Caki2 (cell line): ENCODE measurements around the gene LAPTM5. TPM values are rescaled to one million over a fixed set of nuclear protein-coding genes. Genes with fewer than 3 reads are reported as not detected.
"Not testable (repeated sequence)": the region's sequence is repeated elsewhere in the genome, so short reads cannot be mapped to it uniquely, and the experiment has no call there.

Experiments
- DNase-seq: peaks from one replicate; pipeline ENCODE4 v3.0.0-alpha.2; 2015; ENCODE audit warnings: low read depth
- in situ Hi-C: cut with HindIII; loops from 2 replicates; pipeline ENCODE4 v1.10.0; 2016; ENCODE audit warnings: low sequenced_read_pairs, low pct_unique_long_range_greater_than_20kb, mixed read lengths
- total RNA-seq: library from RNA; depleted of rRNA; stranded (reverse); fragments of >200 nt; shearing (Covaris generic); gene quantifications from 2 replicates; pipeline ENCODE4 v1.2.3, GENCODE V29; 2014; ENCODE audit warnings: low replicate concordance

Gene LAPTM5
- total RNA-seq, 1 experiment from 2014 or later = 0.17 TPM

DNA sequence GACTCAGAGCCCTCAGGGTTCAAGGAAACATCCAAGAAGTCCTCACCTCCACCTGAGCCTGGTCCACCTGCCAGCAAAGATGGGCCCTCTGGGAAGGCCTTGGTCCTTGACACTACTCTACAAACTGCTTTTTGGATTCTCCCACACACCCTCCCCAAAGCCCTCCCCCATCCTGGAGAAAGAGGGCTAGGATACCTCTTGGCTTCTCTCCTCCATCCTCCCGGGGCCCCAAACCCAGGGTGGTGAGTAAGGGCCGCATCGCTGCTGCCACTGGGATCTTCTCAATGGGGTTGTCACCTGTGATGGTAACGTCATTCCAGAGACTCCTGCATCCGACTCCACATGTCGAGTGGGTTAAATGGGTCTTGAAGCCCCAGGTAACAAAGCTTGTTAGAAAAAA lies 60.7 kb downstream of the LAPTM5 start:
- DNase-seq = no peak
- in situ Hi-C loops = no loop called here

DNA sequence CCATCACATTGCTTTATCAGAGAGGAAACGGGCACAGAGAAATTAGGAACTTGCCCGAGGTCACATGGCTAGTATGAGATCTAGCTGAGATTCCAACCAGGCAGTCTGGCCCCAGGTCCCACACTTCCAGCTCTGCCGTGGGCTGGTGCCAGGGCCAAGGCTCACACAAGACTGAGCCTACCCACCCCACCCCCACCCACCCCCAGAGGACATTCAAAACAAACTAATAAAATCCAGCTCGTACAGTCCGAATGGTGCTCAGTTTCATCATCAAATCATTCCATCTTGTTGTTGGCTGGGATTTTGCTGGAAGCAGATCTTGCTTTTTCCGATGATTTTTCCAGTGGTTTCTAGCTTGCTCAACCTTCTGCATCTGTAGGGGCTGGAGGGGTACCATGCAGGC lies 62.1 kb downstream of the LAPTM5 start:
- in situ Hi-C loops = no loop called here
- no peak for DNase-seq

DNA sequence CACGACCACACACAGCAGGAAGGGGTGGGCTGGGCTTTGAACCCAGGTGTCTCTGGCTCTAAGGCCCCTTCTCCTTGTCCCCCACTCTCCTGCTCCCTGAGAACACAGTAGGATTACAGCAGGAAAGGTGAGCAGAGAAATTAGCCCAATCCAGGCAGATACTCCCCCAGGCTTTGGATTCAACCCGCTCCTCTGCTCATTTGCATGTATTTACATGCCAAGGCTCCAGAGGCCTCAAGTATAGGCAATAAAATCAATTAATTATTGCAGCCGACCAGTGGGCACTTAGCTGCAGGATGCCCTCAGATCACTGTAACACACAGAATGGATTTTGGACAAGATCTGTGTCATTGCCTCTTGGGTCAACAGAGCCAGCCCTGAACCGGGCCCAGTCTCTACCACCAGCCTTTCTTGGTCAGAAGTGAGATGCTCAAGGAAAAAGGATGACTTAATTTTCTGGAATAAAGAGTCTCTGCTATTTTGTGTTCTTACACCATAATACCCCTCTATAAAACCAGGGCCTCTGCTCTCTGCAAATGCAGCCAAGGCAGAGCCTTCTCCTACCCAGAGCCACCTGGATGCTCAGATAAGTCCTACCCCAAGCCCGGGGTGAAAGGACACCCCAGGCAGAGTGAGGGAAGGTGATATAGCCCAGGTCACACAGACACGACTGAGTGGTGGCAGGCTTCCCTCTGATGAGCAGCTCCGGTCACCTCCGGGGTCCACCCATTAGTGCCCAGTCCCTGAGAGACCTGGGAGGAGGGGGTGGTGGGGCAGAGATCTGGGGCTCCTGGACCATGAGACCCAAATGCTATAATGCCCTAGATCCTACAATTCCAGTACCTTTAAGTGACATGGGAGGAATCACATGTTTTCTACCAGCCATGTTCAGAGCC lies 63.0 kb downstream of the LAPTM5 start:
- DNase-seq = no peak
- in situ Hi-C loops = no loop called here

DNA sequence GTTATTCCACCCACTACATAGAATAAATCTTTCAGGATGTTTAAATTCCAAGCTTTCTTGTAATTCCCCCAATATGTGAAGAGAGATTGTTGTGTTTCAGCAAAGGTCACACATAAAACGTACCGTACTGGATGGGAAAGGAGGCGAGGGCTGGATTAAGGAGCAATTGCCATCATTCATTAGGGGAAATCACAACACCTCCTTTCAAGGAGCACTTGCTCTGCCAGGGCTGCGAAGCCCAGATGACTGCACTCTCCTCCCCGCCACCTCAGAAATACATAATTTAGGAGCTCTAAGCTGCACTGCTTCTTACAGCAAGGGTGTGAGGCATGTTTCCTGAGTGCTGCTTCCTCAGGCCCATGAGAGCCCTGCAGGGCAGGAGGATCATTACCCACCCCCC lies 63.8 kb downstream of the LAPTM5 start:
- in situ Hi-C loops = no loop called here

DNA sequence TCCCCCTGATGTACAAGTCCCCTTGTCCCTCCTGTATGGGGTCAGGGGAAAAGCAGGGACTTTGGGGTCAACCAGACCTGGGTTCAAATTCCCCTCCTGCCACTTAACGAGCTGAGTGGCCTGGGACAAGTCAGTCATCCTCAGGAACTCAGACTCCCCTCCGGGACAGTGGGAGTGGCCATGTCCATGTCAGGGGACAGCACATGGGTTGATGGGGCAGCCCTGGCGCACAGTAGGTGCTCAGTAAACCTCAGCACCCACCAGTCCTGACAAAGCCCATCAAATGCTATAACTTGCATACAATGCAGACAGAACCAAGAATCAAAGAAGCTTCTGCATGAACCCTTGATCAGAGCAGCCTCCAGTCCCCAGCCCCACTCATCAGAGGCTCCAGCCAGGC lies 64.2 kb downstream of the LAPTM5 start:
- no peak for DNase-seq
- in situ Hi-C loops = no loop called here

More for the DNA sequence above, 63.8 kb downstream of the LAPTM5 start:
- DNase-seq = no peak

DNA sequence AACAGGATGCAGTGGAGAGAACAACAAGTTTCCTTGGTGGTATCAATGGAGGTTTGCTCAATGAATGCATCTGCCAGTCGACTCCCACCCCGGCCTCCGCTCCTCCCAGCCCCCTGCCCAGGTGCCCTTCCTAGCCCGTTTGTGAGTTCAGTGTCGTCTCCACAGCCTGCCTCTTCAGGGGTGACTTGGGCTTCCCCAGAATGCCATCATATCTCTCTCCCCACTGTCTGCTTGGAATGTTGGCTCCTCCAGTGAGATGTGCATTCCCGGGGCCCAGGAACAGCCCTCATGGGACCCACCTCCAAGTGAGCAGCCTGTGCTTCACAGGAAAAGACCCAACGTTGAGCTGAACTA lies 64.6 kb downstream of the LAPTM5 start:
- in situ Hi-C loops = no loop called here
- no peak for DNase-seq

DNA sequence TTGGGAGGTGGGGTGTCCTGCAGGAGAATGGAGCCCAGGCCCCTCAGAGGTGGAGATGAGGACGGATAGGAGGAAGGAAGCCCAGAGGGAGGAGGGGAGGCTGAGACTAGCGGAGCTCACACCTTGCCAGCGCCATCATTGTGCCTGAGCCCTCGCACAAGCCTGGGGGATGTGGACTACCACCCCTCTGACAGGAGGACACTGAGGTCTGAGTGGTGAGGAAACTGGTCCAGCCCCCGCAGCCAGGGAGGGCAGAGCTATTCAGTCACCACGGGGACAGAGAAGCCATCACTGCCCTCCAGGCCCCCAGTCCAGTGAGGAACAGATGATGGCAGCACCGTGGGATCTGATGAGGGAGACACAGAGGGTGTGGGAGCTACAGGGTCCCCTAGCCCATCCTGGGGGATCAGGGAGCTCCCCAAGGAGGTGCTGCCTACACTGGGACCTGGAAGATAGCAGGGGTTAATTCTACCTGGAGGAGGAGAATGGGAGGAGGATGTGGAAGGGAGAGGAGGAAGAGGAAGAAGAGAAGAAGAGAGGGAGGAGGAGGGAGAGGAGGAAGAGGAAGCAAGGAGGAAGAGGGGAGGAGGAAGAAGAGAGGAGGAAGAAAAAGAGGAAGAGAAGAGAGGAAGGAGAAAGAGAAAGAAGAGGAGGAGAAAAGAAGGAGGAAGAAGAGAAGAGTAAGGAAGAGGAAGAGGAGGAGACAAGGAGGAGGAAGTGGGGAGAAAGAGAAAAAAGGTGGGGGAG lies 65.2 kb downstream of the LAPTM5 start:
- no peak for DNase-seq
- in situ Hi-C loops = no loop called here

DNA sequence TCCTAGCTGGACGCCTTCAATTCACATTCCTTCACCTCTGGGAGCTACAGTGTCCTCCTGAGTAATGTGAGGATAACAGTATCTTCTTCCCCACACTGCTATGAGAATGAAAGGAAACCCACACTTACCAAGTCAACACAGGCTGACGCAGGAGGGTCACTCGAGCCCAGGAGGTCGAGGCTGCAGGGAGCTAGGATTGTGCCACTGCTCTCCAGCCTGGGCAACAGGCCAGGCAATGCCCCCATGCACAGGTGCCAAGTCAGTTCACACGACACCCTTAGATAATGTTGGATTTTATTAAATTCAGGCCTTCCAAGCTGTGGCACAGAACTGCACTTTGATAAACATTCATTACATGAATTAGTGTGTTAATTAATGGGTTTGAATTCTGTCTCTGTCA lies 66.1 kb downstream of the LAPTM5 start:
- in situ Hi-C loops = no loop called here
- no peak for DNase-seq

DNA sequence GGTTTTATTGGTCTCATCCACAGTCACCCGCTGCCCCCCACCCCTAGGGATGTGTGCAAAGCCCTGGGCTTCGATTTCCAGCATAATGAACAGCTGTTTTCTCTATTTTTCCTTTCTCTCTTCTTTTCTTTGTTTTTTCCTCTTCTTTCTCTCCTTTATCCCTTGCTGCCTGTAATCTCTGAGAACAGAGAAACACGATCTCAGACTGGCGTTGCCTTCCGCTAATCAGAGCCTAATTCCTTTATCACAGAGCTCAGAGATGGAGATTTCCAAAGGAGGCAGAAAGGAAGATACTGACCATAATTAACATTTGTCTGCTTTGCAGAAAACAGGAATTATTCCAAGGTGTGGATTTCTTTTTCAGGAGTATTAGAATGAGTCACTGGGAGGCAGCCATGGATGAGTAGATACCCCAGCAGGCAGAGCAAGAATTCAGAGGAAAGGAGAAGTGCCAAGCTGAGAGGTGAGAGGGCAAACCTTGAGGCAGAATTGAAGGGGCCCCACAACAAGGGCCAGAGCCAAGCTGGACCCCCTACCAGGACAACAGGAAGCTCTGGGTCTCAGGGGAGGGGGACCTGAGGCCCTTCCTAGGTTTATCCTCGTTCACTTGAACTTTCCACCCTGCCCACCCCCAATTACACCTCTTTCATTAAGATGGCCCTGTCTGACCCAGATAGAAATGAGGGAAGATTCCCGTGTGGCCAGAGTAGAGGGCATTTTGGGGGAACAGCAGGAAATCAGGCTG lies 67.5 kb downstream of the LAPTM5 start:
- peak; percentile 23 for DNase-seq
- in situ Hi-C loops = no loop called here

DNA sequence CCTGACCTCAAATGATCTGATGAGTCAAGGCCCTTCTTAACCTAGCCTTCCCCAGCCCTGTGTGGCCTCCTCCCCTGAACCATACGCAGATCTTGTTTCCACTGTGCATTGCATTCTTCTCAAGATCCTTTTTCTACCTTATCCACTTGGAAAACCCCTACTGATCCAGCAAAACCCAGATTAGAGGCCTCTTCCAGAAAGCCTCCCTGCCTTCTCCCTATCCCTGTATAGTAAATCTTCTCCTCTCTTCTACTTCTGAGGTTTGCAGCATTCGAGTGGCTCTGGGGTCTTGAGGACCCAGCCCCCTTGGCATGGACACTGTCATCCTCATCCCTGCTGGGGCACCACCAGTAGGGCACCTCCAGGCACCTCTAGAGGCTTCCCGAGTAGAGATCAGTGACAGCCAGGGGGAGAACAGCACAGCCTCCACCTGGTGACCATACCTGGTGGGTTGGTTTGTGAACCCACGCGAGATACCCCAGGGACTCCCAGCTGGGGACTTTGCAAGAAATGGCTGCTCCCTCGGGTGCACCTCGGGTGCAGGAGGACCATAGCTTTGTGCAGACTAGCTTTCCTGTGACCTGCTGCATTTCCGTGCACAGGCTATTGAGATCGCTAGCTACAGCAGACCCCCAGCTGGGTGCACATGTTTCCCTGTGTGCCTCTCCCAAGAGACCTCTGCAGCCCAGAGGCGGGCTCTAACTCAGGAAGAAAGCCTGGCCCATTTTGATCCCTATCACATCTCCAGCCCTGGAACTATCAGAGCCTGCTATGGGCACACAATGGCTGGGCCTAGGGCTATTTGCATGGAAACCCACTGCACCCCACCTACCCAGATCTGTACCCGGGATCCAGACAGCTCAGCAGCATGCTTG lies 68.4 kb downstream of the LAPTM5 start:
- DNase-seq = no peak
- in situ Hi-C loops = no loop called here

DNA sequence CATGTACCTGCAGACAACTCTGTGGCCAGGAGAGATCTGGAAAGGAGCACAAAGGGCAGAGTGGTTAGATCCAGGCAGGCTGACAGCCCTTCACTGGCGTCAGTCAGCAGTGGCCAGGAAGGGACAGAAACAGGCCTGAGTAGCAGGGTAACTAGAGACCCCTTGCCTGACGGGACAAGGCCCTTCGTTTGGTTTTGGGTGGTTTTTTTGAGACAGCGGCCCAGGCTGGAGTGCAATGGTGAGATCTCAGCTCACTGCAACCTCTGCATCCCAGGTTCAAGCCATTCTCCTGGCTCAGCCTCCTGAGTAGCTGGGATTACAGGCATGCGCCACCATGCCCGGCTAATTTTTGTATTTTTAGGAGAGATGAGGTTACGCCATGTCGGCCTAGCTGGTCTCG lies 69.1 kb downstream of the LAPTM5 start:
- DNase-seq, in situ Hi-C loops: not testable (repeated sequence)

DNA sequence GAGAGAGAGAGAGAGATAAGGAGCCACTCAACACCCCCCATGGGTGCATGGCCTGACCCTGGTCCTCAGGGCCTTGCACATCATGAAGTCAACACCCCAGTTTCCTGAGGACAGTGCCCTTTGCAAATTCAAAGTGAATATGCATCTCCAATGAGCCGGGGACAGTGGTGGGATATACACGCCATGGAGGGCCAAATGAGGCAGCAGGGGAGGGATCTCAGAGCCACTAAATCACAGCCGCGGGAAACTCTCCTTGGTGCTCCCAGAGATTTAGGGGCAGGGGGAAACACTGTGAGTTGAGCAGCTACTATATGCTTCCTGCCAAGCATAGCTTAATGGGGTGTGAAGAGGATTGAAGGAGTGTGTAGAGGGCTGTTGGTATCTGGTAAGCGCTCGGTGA lies 69.7 kb downstream of the LAPTM5 start:
- in situ Hi-C loops = no loop called here

DNA sequence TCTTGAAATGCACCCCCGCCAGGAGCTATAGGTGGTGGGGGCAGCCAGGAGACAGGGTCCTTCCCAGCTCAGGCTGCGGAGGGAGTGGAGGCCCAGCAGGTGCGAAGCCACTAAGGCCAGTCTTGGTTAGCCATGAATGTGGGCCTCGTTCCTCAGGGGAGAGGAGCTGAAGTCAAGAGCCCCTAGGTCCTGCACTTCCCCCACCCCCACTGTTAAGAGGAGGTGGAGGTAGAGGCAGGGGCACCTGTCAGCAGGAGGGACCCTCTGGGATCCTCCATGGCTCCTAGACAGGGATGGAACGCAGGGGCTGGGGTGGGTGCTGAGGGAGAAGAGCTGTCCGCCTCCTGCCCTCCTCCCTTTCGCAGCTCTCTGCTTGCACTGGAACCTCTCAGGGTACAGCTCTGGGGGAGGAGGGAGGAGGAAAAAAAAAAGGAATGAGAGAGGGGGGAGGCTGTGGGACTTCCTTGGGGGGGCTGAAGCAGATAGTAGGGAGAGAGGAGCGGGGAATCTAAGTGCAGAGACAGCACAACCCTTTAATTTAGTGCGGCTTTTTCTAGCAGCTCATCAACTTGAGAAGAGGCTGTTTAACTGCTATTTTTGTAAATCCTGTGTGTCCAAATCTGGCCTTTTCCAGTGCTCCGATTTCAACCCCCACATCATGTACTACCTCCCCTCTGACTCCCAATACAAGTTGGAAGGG lies 71.2 kb downstream of the LAPTM5 start:
- no peak for DNase-seq
- in situ Hi-C loops = no loop called here

More for the DNA sequence above, 69.7 kb downstream of the LAPTM5 start:
- DNase-seq = no peak

DNA sequence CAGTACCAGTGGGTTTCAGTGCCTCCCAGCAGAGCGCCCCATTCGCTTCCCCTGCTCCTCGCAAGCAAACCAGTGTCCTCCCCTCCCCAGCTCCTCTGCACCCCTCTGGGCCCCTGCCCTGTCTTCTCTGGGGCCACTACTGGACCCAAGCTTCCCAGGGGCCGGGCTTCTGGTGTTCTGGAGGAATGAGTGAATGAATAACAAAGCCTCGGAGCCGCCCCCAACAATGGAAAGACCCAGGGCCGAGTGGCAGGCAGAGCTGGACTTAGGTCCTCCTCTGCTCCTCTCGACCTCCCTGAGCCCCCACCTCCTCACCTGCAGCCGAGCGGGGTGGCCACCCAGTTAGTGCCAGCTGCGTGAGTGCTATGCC lies 71.8 kb downstream of the LAPTM5 start:
- no peak for DNase-seq

DNA sequence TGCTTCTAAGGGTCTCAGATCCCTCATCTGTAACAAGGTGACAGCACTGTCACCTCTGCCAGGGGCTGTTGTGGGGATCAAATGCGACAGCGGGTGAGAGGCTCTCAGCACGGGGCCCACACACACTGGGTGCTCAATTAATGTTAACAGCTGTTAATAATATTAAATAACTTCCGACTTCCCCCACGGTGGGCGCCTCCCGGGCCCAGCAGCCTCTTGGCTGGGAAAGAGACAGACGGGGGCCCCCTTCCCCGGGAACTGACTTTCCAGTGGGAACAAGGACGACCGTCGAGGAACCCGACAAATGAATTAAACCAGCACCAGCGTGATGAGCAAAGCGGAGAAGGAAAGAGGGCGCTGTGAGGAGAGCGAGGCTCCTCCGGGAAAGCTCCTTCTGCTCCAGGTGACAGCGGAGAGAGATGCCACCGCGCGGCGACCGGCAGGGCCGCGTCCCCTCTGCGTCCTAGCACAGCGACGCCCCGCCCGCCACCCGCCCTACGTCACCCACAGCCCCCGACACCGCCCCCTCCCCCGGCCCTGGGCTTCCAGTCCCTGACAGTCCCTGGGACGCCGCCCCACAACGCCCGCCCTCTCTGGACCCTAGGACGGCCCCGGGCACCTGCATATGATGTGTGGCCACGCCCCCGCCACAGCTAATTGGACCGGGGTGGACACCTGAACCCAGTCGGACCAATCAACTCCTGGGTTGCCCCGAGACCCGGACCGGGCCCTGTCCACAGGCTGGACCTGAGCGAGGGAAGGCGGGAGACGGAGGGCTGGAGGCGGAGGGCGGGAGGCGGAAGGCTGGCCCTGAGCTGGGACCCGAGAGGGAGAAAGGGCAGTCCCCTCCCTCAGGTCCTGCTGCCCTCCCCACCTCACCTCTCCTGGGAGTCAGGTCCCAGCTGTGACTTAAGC lies 72.4 kb downstream of the LAPTM5 start:
- no peak for DNase-seq
- in situ Hi-C loops = no loop called here

More for the DNA sequence above, 71.8 kb downstream of the LAPTM5 start:
- in situ Hi-C loops = no loop called here

DNA sequence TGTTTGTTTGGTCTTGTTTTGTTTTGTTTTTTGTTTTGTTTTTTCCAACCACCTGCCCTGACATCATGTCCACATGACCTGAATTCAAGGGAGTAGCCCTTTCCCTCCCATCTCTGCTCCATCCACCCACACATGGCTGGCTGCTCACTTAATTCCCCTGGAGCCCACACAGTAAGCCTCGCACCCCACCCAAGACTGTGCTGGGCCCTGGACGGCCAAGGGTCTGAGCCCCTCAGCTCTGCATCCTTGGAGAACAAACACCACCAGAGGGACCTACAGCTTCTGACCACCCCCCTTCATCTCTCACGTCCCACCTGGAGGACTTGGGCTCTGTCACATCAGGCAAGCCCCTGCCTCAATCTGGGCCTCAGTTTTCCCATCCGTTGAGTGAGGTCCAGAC lies 73.3 kb downstream of the LAPTM5 start:
- in situ Hi-C loops = no loop called here

DNA sequence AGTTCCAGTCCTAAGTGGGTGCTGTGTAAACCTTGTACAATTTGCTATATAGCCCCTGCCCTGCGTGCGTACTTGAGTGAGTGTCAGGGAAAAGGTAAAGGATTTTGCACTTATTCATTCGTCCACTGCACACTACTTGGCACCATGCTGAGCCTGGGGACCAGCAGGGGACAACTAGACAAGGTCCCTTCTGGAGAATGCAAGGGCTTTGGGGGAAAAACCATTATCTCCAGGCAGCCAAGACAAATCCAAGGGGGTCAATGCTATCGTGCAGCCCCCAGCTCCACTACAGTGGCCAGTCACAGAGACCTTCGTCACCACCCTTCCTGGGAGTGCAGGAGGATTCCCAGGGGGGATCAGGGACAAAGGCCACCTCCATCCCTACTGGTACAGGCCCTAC lies 73.9 kb downstream of the LAPTM5 start:
- in situ Hi-C loops = no loop called here
- no peak for DNase-seq

More for the DNA sequence above, 73.3 kb downstream of the LAPTM5 start:
- no peak for DNase-seq
